ENCODE data around the gene HOXC6.

- TF ChIP-seq ELF4 (CRISPR knock-in tag; IDR thresholded peaks at IDR 0.05; ENCODE audit: low read depth) (no peak), HMGA2 (CRISPR knock-in tag; IDR thresholded peaks at IDR 0.05) (no peak), TP53 (CRISPR knock-in tag; IDR thresholded peaks at IDR 0.05) (no peak), CTCF (IDR thresholded peaks at IDR 0.05) (no peak), TEAD4 (CRISPR knock-in tag; IDR thresholded peaks at IDR 0.05) (no peak)
- TF ChIP-seq, protein P1, sequence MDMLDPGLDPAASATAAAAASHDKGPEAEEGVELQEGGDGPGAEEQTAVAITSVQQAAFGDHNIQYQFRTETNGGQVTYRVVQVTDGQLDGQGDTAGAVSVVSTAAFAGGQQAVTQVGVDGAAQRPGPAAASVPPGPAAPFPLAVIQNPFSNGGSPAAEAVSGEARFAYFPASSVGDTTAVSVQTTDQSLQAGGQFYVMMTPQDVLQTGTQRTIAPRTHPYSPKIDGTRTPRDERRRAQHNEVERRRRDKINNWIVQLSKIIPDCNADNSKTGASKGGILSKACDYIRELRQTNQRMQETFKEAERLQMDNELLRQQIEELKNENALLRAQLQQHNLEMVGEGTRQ (CRISPR knock-in tag; IDR thresholded peaks at IDR 0.05): no peak
These were observed 27.3 kb downstream of the HOXC6 start for GRCh38 chr12:54055552-54055951.

Measured in WTC11 (cell line).